Right ventricle myocardium superior (tissue), 1 donor: ENCODE measurements around the gene CPN1. TPM values are rescaled to one million over a fixed set of nuclear protein-coding genes. Genes with fewer than 3 reads are reported as not detected.
A peak's percentile ranks its signal among the peaks of the same experiment; 100 is the strongest.

Source experiments
- ATAC-seq: fragments of 200-7000 bp; cut with Tn5 transposase; one replicate; pipeline ENCODE4 v1.9.1; 2020; ENCODE audit warnings: mild to moderate bottlenecking; ENCODE audit not compliant: poor library complexity
- DNase-seq: peaks from one replicate; pipeline ENCODE4 v3.0.0-alpha.2; 2020
- intact Hi-C: fragments of 100-400 bp; cut with DNase I; formaldehyde crosslinking; loops from one replicate; pipeline ENCODE4 v1.11.2; 2022
- total RNA-seq: library from RNA; stranded (reverse); fragmentation: NEBNext Ultra II Directional; extraction: Animal tissue kit (Norgen Biotek cat#: 25700); gene quantifications from one replicate; pipeline ENCODE4 v1.2.1, GENCODE V29; 2021
- donor health status: DM: no; HTN: yes; CAD: no; lungs with severe emphysema.

Gene CPN1
- total RNA-seq, 1 donor from 2014 or later: not detected

DNA sequence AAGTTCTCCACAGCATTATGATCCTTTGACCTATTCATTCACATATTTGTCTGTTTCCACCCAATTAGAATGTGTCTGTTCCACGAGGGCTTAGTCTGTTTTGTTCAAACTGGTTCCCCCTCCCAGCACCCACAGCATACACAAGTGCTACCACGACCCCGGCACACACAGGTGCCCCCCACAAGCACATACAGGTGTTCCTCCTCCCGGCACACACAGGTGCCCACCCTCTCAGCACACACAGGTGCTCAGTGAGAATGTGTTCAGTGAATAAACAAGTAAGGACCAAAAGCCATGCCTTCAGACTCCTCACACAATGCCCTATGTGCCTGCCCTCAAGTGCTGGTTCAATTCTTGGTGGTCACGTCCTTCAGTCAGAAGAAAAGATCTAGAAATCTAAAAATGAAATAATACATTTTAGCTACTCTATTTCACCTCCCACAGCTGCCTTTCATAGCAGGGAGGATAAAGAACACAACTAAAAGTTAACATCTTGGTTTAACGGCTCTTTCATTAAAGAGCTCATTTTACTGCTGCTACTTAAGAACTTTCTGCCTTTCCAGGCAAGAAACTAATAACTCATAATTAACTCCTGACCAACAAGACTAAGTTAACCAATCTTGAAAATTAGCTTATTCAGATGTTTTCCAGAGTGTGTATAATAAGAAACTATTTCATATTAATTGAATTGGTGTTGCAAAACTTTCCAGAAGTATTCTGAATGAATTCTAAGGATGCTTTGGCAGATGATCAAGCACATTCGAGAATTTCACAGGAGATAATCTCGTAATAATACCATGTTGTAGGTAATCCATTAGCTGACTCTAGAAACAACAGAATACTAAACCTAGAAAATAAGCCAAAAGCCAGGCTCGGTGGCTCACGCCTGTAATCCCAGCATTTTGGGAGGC, 74.2 kb downstream of the CPN1 start:
- ATAC-seq: no peak
- no peak for DNase-seq
- intact Hi-C loops: no loop called here

DNA sequence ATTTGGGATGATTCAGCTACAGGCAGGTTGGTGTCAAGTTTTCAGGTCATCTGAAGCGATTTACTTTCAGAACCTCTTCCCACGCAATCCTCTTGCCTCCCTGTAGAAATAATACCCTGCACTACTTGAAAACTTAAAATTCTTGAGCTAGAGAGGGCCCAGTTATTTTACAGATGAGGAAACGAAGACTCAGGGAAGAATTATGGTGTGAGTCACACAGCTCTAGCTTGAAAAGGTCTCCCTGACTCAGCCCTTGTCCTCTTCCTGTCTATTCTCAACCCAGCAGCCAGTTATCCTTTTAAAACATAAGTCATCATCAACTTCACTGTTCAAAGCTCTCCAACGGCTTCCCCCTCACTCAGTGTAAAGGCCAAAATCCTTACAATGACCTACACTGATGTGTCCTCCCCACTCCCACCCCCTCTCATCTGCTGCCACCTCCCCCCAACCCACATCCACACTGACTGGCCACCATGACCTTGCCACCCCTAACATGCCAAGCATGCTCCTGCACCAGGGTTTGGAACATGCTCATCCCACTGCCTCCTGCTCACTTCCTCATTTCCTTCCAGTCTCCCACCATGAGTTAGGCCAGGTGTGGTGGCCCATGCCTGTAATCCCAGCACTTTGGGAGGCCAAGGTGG, 75.3 kb downstream of the CPN1 start:
- no peak for ATAC-seq
- DNase-seq: no peak
- intact Hi-C loops: no loop called here

DNA sequence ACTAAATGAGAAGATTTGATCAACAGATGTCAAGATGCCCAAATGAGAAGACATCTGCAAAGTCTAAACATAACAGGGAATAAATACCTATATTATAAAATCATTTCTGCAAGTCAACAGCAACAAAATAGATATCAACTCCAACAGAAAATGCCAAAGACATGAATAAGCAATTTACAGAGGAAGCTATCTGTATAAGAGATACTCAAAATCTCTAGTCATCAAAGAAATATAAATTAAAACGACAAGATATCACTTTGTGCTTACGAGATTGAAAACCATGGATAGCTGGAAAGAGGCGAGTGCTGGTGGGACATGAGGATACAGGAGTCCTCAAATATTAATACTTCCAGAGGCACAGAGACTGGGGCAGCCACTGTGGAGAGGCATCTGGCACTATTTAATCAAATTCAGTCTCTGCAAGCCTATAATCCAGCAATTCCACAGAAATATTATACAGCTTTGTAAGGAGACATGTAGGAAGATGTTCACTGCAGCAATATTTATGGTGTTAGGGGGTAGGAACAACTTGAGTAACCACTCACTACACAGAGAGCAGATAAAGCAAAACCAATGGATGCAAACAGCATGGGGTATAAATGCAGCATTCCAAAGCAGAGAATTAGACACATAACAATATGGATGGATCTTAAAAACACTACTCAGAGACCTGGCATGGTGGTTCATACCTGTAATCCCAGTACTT, 76.7 kb downstream of the CPN1 start:
- intact Hi-C loops: no loop called here
- DNase-seq (no peak), ATAC-seq (no peak)

DNA sequence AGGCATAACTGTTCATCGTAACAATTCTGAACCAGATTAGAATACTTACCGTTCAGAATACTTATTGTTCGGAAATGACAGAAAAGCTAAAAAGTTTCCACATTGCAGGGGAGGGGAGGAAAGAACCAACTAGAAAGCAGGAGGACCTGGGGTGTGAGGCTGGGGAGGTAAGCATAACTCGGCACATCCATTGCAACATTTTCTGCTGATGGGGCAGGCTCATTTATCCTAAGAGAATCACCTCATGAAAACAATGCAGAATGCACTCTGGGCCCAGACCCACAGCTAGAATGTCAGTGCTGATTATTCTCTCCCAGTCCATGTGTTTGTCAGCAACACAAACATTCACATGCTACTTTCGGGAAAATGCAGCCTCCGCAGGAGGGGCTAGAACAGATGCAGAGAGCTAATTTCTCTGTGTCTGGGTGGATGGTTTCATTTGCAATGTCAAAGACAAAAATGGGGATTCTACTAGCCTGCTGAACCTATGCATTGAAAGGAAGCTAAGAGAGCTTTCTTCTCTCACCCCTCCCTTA, 81.5 kb downstream of the CPN1 start:
- DNase-seq: no peak
- no peak for ATAC-seq
- intact Hi-C loops: no loop called here

DNA sequence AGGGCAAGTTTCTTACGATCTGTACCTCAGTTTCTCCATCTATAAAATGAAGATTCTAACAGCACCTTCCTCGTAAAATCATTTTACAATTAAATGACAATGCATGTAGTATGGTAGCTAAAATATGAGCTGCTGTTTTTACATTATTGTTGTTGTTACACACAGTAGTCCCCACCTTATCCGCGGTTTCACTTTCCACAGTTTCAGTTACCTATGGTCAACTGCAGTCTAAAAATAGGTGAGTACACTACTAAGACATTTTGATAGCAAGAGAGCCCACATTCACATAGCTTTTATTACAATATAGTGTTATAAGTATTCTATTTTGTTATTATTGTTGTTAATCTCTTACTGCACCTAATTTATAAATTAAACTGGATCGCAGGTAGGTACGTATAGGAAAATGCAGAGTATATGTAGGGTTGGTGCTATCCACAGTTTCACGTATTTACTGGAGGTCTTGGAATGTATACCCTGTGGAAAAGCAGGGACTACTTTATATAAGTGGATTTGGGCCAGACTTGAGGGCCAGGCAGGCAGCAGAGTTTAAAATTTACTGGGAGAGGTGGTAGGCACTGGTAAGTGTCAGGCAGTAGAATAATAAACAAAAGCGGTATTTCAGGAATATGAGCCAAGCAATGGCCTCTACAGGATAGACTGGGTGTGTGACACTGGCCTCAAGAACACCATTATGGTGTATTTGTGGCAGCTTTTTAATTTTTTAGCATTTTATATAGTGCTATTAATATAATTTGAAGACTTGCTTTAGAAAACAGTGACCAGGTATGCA, 82.2 kb downstream of the CPN1 start:
- ATAC-seq (peak; percentile 47), DNase-seq (no peak)
- intact Hi-C loops: no loop called here

DNA sequence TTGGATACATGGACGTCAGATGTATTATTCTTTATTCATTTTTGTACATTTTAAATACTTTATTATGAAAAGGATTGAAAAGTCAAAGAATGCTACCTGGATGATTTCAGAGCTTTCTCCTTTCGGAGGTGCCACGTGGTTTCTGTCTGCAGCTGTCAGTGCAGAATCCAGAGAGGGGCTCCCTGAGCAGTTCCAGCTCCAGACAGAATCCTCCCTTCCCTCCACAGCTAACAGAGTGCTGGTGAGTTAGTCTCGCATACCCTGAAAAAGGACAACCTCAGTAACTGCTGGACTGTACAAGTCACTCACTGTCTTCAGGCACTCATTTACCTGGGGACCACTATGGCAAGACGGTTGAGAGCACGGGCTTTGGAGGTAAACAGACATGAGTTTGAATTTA, 82.8 kb downstream of the CPN1 start:
- DNase-seq: no peak
- ATAC-seq: peak; percentile 33
- intact Hi-C loops: no loop called here

DNA sequence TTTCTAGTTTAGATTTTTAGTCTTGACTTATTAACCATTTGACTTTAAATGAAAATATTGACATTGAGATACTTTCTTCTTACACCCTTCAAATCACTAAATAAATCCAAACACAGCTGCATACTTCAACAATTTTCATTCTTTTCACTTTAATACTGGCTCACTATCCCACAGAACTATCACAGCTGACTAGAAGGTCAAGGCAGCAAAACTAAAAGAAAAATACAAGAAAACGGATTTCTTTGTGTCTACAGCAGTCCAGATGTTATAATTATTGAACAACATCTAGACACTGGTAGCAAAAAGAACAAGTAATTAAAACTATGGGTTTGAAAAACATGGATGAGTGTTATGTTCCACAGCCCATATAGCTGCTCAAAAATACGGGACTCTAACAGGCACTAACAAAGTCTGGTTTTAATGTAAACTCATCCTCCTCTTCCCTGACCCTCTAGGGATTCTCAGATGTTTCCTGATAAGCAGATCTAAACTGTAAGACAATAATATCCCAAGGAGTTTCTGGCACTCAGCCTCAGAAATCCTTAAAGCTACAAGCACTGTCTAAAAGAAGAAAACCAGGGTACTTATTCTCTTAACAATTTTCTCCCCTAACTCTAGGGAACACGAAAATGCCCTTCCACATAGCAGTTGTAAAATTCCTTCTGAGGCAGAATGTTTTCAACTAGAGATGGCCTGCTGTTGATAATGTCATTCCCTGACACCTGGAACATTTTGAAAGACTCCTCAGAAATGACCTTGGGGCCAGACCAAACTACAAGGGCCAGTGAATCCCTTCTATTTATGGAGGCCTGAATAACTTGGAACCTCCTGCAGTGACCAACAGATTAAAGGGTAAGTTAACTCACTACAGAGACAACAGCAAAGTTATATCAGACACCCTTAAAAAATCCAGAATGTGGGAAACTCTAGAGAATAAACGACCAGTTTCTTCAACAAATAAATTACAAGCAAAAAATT, 84.7 kb downstream of the CPN1 start:
- intact Hi-C loops: no loop called here
- no peak for DNase-seq
- ATAC-seq: peak; percentile 57

DNA sequence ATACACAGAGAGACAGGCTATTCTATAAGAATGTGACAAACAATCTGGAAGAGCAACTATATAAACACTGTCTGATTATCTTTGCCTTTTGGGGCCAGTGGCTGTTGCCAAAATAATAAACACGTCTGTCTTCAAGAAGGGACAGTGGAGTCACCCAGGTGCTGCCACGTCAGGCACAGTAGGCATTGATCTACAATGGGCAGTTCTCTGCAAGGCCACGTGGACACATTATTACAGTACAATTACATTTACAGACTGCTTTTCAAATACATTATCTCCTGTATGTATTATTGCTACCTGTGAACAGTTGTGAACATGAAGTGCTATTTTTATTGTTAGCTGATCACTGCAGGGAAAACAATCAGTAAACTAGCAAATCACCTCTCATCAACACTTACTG, 86.0 kb downstream of the CPN1 start:
- ATAC-seq: no peak
- DNase-seq: no peak
- intact Hi-C loops: no loop called here

DNA sequence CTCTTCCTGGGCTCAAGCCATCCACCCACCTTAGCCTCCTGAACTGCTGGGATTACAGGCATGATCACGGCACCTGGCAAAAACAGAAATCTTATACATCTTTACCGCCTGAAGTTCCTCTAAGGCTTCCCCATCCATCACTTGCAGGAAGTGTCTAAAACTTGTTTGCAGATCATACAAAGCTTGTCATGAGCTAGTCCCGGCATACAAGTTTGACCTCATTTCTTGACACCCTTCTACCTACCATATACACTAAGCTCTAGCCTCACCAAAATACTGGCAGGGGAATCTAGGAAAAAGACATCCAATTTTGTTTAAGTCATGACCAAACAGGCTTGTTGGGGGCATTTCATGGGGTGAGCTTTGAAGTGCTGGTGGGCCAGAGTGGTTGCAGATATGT, 86.4 kb downstream of the CPN1 start:
- DNase-seq (no peak), ATAC-seq (no peak)
- intact Hi-C loops: no loop called here

DNA sequence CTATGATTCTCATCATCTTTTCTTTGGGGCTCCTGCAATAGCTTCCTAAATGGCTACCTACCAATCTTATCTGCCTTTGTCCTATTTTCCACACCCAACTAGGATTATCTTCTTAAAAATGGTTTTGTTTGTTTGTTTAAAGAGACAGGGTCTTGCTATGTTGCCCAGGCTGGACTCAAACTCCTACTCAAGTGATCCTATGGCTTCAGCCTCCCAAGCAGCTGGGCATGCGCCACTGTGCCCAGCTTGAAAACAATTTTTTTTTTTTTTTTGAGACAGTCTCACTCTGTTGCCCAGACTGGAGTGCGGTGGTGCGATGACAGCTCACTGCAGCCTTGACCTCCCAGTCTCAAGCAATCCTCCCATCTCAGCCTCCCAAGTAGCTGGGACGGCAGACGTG, 86.9 kb downstream of the CPN1 start:
- DNase-seq: no peak
- intact Hi-C loops: no loop called here
- no peak for ATAC-seq

DNA sequence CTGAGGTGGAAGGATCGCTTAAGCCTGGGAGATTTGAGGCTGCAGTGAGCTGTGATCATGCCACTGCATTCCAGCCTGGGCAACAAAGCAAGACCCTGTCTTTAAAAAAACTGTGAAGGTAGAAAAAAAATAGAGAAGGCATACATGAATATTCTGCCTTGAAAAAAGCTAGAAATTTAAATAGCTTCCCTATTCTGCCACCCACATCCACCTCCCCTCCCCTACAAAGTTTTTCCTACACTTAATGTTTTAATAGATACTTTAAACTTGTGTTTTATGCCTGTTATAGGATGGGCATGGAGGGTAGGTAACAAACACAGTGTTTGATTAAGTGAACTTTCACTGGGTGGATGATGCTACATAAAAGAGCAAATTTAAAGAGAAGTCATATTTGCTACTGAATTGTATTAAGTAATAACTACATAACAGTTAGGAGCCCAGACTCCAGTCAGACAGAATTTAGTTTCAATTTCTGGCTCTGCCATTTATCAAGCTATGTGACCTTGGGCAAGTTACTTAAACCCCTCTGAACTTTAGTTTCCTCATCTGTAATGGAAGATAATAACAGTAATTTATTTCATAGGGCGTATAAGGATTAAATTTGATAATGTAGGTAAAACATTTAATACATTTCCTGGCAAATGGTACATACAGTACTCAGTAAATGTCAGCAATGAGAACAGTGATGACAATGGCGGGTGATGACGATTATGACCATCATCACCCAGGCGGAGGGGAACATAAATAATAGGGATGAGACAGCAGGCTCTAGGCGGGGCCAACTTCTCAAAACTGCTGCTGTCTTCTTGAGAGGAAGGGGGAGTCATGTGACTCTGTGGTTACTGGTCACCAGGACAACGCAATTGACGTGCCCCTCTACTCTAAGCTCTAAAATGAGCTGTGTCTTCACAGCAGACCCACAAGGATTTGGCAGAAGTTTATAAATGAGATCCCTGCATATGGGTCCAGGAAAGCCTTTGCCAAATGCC, 87.7 kb downstream of the CPN1 start:
- intact Hi-C loops: no loop called here
- ATAC-seq (peak; percentile 65), DNase-seq (peak; percentile 68)

Other genes with a start within 250 kb of the CPN1 start
- 5.7 TPM for gene DNMBP, start 71.9 kb downstream of the CPN1 start, total RNA-seq
- 6.9 TPM for gene ERLIN1, start 104.2 kb upstream of the CPN1 start, total RNA-seq
- 9.3 TPM for gene CHUK, start 147.7 kb upstream of the CPN1 start, total RNA-seq
- 13.0 TPM for gene CWF19L1, start 185.8 kb upstream of the CPN1 start, total RNA-seq
- gene BLOC1S2, start 204.8 kb upstream of the CPN1 start, total RNA-seq: 15.9 TPM
- gene PKD2L1, start 248.4 kb upstream of the CPN1 start, total RNA-seq: not detected